K562 (cell line): ENCODE results near the gene RIOX2. TPM values are rescaled to one million over a fixed set of nuclear protein-coding genes. Genes with fewer than 3 reads are reported as not detected.

Experiments
- ATAC-seq: fragments of 200-7000 bp; cut with Tn5 transposase; 3 replicates; pipeline ENCODE4 v1.9.1; 2020; ENCODE audit warnings: moderate library complexity
- BruUV-seq: library from RNA; stranded (reverse); fragments of 400-500 nt; replicated peaks from 2 replicates; lab custom pipeline; 2021; lab: Mats Ljungman, UMichigan
- CTCF ChIA-PET: fragments of 300-600 bp; formaldehyde crosslinking; extraction: SDS; loops from one replicate; lab custom pipeline; 2021; ENCODE audit warnings: low intra/inter-chr PET ratio; lab: Yijun Ruan, JAX
- POLR2A ChIA-PET: fragments of 300-600, 350-650 bp; sonication (Branson Sonifier 250); formaldehyde crosslinking; extraction: SDS; loops from one replicate; lab custom pipeline; 2021; ENCODE audit warnings: antibody characterized with exemption, inconsistent platforms; lab: Yijun Ruan, JAX
- DNase-seq, 4 experiments: peaks; one replicate each; pipeline versions ENCODE4 v3.0.0 to v3.0.0-alpha.2; 2011 to 2018; ENCODE audit warnings: low spot score in 3 of 4, mixed read lengths in 3 of 4; ENCODE audit errors: extremely low read depth in 1 of 4
- FAIRE-seq: peaks from 2 replicates; lab custom pipeline; 2011; peaks lifted over from hg19 to GRCh38; lab: Jason Lieb, UNC
- H2AFZ ChIP-seq: 2 replicates; pipeline ENCODE4 v1.6.0; 2011; ENCODE audit warnings: low read depth, low read length, control low read depth, inconsistent platforms
- H3K27ac ChIP-seq: fragments of 200-600 bp; 3 replicates; pipeline ENCODE4 v1.8.0; 2011; ENCODE audit warnings: low read depth, mild to moderate bottlenecking, control low read depth, inconsistent platforms, low read length, moderate library complexity, mixed read lengths; ENCODE audit errors: extremely low read depth
- H3K27me3 ChIP-seq, 2 experiments: fragments of 300-600 bp in 1 of 2; 2 replicates in 1 of 2; 3 replicates in 1 of 2; pipeline versions ENCODE4 v1.6.0 to v1.8.0; 2011; ENCODE audit warnings: inconsistent platforms in 2 of 2, low read length in 2 of 2, mild to moderate bottlenecking in 1 of 2, mixed read lengths in 1 of 2, moderate library complexity in 1 of 2; ENCODE audit not compliant: control insufficient read depth in 2 of 2, insufficient read depth in 2 of 2
- H3K36me3 ChIP-seq: fragments of 300-600 bp; 3 replicates; pipeline ENCODE4 v1.8.0; 2011; ENCODE audit warnings: mild to moderate bottlenecking, low read length, inconsistent platforms; ENCODE audit not compliant: control insufficient read depth, insufficient read depth
- H3K4me1 ChIP-seq, 2 experiments: fragments of 200-600 bp in 1 of 2; replicated peaks in 1 of 2; 2 replicates in 1 of 2; 3 replicates in 1 of 2; pipeline versions ENCODE4 v1.5.1 to v1.8.0; 2011; ENCODE audit warnings: inconsistent platforms in 2 of 2, low read length in 2 of 2, mild to moderate bottlenecking in 1 of 2, mixed read lengths in 1 of 2, moderate library complexity in 1 of 2; ENCODE audit not compliant: control insufficient read depth in 2 of 2, insufficient read depth in 2 of 2
- H3K4me2 ChIP-seq: 2 replicates; pipeline ENCODE4 v1.6.1; 2011; ENCODE audit warnings: low read length, control low read depth, inconsistent platforms, mixed read lengths; ENCODE audit not compliant: insufficient read depth
- H3K4me3 ChIP-seq: fragments of 200-600 bp; sonication (generic), shearing (Covaris generic); 2 replicates; pipeline ENCODE4 v1.5.1; 2016; ENCODE audit warnings: control low read depth, inconsistent platforms
- H3K79me2 ChIP-seq: fragments of 200-600 bp; 3 replicates; pipeline ENCODE4 v1.8.0; 2011; ENCODE audit warnings: low read length, inconsistent platforms; ENCODE audit not compliant: control insufficient read depth, insufficient read depth
- H3K9ac ChIP-seq, 2 experiments: 2 replicates each; pipeline versions ENCODE4 v1.6.0 to v1.6.1; 2011; ENCODE audit warnings: low read depth in 2 of 2, low read length in 2 of 2, control low read depth in 1 of 2, inconsistent platforms in 1 of 2, mild to moderate bottlenecking in 1 of 2, mixed read lengths in 1 of 2; ENCODE audit not compliant: insufficient read depth in 1 of 2
- H3K9me1 ChIP-seq: one replicate; pipeline ENCODE4 v1.6.0; 2011; ENCODE audit warnings: inconsistent platforms, mild to moderate bottlenecking, low read length, moderate library complexity; ENCODE audit not compliant: control insufficient read depth, insufficient read depth
- H3K9me3 ChIP-seq: replicated peaks from 2 replicates; pipeline ENCODE4 v1.5.1; 2011; ENCODE audit warnings: low read depth, low read length, inconsistent platforms; ENCODE audit not compliant: control insufficient read depth, insufficient read depth
- H4K20me1 ChIP-seq: replicated peaks from 2 replicates; pipeline ENCODE4 v1.6.1; 2011; ENCODE audit warnings: low read length, inconsistent platforms, mixed read lengths; ENCODE audit not compliant: control insufficient read depth, insufficient read depth
- BCLAF1 ChIP-seq, 2 experiments: fragments of 450-650 bp in 1 of 2; IDR thresholded peaks; 2 replicates each; pipeline ENCODE4 v1.6.1; 2011 to 2017; ENCODE audit warnings: low read depth in 2 of 2, antibody characterized with exemption in 1 of 2, borderline replicate concordance in 1 of 2, low read length in 1 of 2, mild to moderate bottlenecking in 1 of 2, mixed read lengths in 1 of 2; ENCODE audit not compliant: control insufficient read depth in 1 of 2
- BRF2 ChIP-seq: IDR thresholded peaks from 3 replicates; pipeline ENCODE4 v1.6.1; 2011; ENCODE audit warnings: borderline replicate concordance, mild to moderate bottlenecking; ENCODE audit not compliant: insufficient read length, insufficient read depth
- CBX8 ChIP-seq: fragments of 200-600 bp; sonication (generic); IDR thresholded peaks from 2 replicates; pipeline ENCODE4 v1.6.1; 2012; ENCODE audit warnings: borderline replicate concordance, mixed run types, low read depth, mild to moderate bottlenecking, moderate library complexity, mixed read lengths, low read length, control low read depth, inconsistent platforms; ENCODE audit not compliant: poor library complexity, severe bottlenecking; ENCODE audit errors: extremely low read depth
- CREBBP ChIP-seq: IDR thresholded peaks from one replicate; pipeline ENCODE4 v1.6.1; 2012; ENCODE audit warnings: low read depth, mild to moderate bottlenecking, control low read depth, inconsistent platforms, low read length
- GABPA ChIP-seq: fragments of 200-800 bp; sonication (Bioruptor generic); conservative IDR thresholded peaks from 2 replicates; pipeline ENCODE4 v1.6.1; 2016; ENCODE audit warnings: low read depth, missing genetic modification characterization, missing compliant biosample characterization
- HDAC6 ChIP-seq: IDR thresholded peaks from 2 replicates; pipeline ENCODE4 v1.6.1; 2012; ENCODE audit warnings: low read depth, mild to moderate bottlenecking, control low read depth, inconsistent platforms, low read length, moderate library complexity
- HLTF ChIP-seq: fragments of 450-650 bp; IDR thresholded peaks from 2 replicates; pipeline ENCODE4 v1.6.1; 2016
- HOXB6 ChIP-seq: fragments of 250-450 bp; sonication (Bioruptor Pico); IDR thresholded peaks from 2 replicates; pipeline ENCODE4 v1.5.1; 2022; ENCODE audit warnings: mild to moderate bottlenecking, borderline replicate concordance
- JUN ChIP-seq, 2 experiments: sonication (generic) in 1 of 2; formaldehyde crosslinking in 1 of 2; IDR thresholded peaks; 2 replicates each; pipeline versions ENCODE4 v1.6.1 to v1.8.0; 2012 to 2022; ENCODE audit warnings: borderline replicate concordance in 2 of 2, mild to moderate bottlenecking in 2 of 2, improper control_type of control experiment in 1 of 2, low read depth in 1 of 2, low read length in 1 of 2, missing genetic modification reagents in 1 of 2
- NCOA2 ChIP-seq, 2 experiments: fragments of 450-650 bp; IDR thresholded peaks; 2 replicates each; pipeline ENCODE4 v1.6.1; 2018; ENCODE audit warnings: mild to moderate bottlenecking in 2 of 2, moderate library complexity in 1 of 2; ENCODE audit not compliant: partially characterized antibody in 2 of 2
- PCBP1 ChIP-seq: fragments of 200-400 bp; formaldehyde crosslinking; IDR thresholded peaks from 2 replicates; pipeline ENCODE4 v1.6.1; 2018; ENCODE audit warnings: mild to moderate bottlenecking, low read depth, low read length; ENCODE audit not compliant: poor library complexity, severe bottlenecking
- PHB2 ChIP-seq: fragments of 450-650 bp; IDR thresholded peaks from 2 replicates; pipeline ENCODE4 v1.6.1; 2017; ENCODE audit warnings: low read depth
- RB1 ChIP-seq: fragments of 450-650 bp; IDR thresholded peaks from 2 replicates; pipeline ENCODE4 v1.6.1; 2017; ENCODE audit warnings: low read depth, mild to moderate bottlenecking
- SMAD1 ChIP-seq: fragments of 150-350 bp; IDR thresholded peaks from 2 replicates; pipeline ENCODE4 v1.6.1; 2014; ENCODE audit warnings: low read length, low read depth; ENCODE audit not compliant: partially characterized antibody
- SMARCA5 ChIP-seq: fragments of 450-650 bp; IDR thresholded peaks from 2 replicates; pipeline ENCODE4 v1.6.1; 2016
- TCF7L2 ChIP-seq: fragments of 150-350 bp; IDR thresholded peaks from 2 replicates; pipeline ENCODE4 v1.6.1; 2016; ENCODE audit warnings: low read depth, mild to moderate bottlenecking, low read length, moderate library complexity
- XRCC5 ChIP-seq: fragments of 200-400 bp; formaldehyde crosslinking; IDR thresholded peaks from 2 replicates; pipeline ENCODE4 v1.6.1; 2017; ENCODE audit warnings: low read depth, mild to moderate bottlenecking, low read length
- ZNF140 ChIP-seq: fragments of 250-450 bp; sonication (Bioruptor Pico); IDR thresholded peaks from 2 replicates; pipeline ENCODE4 v1.8.0; 2021; ENCODE audit warnings: moderate library complexity, mild to moderate bottlenecking, inconsistent platforms
- ZNF766 ChIP-seq: fragments of 200-800 bp; sonication (Bioruptor generic); conservative IDR thresholded peaks from 2 replicates; pipeline ENCODE4 v1.6.1; 2016; ENCODE audit warnings: missing genetic modification characterization, missing compliant biosample characterization
- WGBS: fragments of 100-300 bp; shearing (Covaris generic); methylation state at CpG from one replicate; pipeline ENCODE4 v1.1.6; 2016; ENCODE audit warnings: low coverage, mixed read lengths; ENCODE audit not compliant: insufficient coverage; ENCODE audit errors: missing lambda C conversion rate; 5-methylcytosine and 5-hydroxymethylcytosine counted together
- in situ Hi-C: fragments of 300-500 bp; cut with MboI; formaldehyde crosslinking; loops from 4 replicates; pipeline ENCODE4 v1.15.0; 2018; ENCODE audit warnings: inconsistent platforms, mixed read lengths
- intact Hi-C: fragments of 100-400 bp; cut with micrococcal nuclease; formaldehyde crosslinking; loops from 2 replicates; pipeline ENCODE4 v1.14.2; 2022
- polyA plus RNA-seq, 8 experiments: library from polyadenylated mRNA; depleted of rRNA in 4 of 8; stranded (reverse) in 5 of 8; unstranded in 3 of 8; fragments of >200 nt; fragmentation: Nextera tagmentation in 2 of 8; fragmentation: Illumina TruSeq in 1 of 8; extraction: Ambion mirVana in 2 of 8; extraction: Trizol in 1 of 8; gene quantifications; 2 replicates each; pipeline versions ENCODE4 v1.2.1 to v1.2.3, GENCODE V29; 2011 to 2014; ENCODE audit warnings: inconsistent platforms in 1 of 8, missing spikeins in 1 of 8
- total RNA-seq, 7 experiments: library from RNA; depleted of rRNA in 6 of 7; stranded (reverse); fragments of >200 nt in 6 of 7; fragmentation: Illumina TruSeq in 2 of 7; extraction: Trizol in 2 of 7; gene quantifications; 2 replicates each; pipeline versions ENCODE4 v1.2.1 to v1.2.3, GENCODE V29; 2011 to 2021; ENCODE audit warnings: low replicate concordance in 1 of 7

The RIOX2 gene
- total and polyA plus RNA-seq, 9 of the 15 experiments (the other 6 are each of a cell fraction or from before 2014, with no cell fraction given) = 22.2 to 56.0 (median 32.6) TPM

- H3K9me3 ChIP-seq = no peaks in the 10 kb centered on the region
- DNase-seq (peak; percentile 27 to 81 (median 55)), ATAC-seq (peak; percentile 93), FAIRE-seq (peak; percentile 96)
- CTCF ChIA-PET = no interaction called here
- no TSS peak for BruUV-seq
- H3K4me3 ChIP-seq = no peak overlapping the region
- peak overlapping the region; percentile 65 for H3K4me2 ChIP-seq
- H3K27ac ChIP-seq = peak overlapping the region; percentile 14
- intact Hi-C loops (no loop called here), in situ Hi-C loops (no loop called here)
- POLR2A ChIA-PET = interaction anchor here (0.7 to 0.8 kb wide), 3 partner anchors 9 to 11 kb away, joined by 3 read pairs; no protein-coding TSS in a partner anchor
- no peak overlapping the region for H3K9ac ChIP-seq
- no peaks in the 10 kb centered on the region for H3K27me3 ChIP-seq
- no peaks in the 10 kb centered on the region for H4K20me1 ChIP-seq
- H3K79me2 ChIP-seq = no peaks in the 10 kb centered on the region
- peak overlapping the region; percentile 51 for H2AFZ ChIP-seq
- H3K4me1 ChIP-seq = peaks cover 0 to 18% of the 10 kb centered on the region in 2 experiments; a peak in 2 of 5 replicates
- WGBS = 0% methylated on average over 4 of the region's 4 CpGs
- H3K36me3 ChIP-seq = no peaks in the 10 kb centered on the region
- H3K9me1 ChIP-seq = no peaks in the 10 kb centered on the region
- TF ChIP-seq ZNF140 (CRISPR knock-in tag) (no peak), PHB2 (no peak), HLTF (no peak), XRCC5 (no peak), SMARCA5 (no peak), RB1 (no peak), TCF7L2 (no peak), ZNF766 (CRISPR knock-in tag) (no peak), GABPA (tag) (no peak), PCBP1 (no peak), SMAD1 (no peak), BRF2 (no peak), CBX8 (no peak), NCOA2 (IDR thresholded peaks at IDR 0.05; ENCODE audit: partially characterized antibody in 2 of 2) (no peak), BCLAF1 (IDR thresholded peaks at IDR 0.05; ENCODE audit: borderline replicate concordance in 1 of 2, control insufficient read depth in 1 of 2, low read depth in 2 of 2, low read length in 1 of 2) (0 out of 4 replicates have a peak, but pooled peaks of 1 of the 2 experiments have one; percentile 38), JUN (IDR thresholded peaks at IDR 0.05; ENCODE audit: borderline replicate concordance, low read depth, low read length) (no peak), JUN (CRISPR knock-in tag; IDR thresholded peaks at IDR 0.05; ENCODE audit: borderline replicate concordance) (no peak), CREBBP (no peak), HDAC6 (no peak), HOXB6 (CRISPR knock-in tag) (no peak)
Measured at GRCh38 chr3:97932387-97932801, 39.8 kb downstream of the RIOX2 start.
